ENCODE data around the gene LMO1. TPM values are rescaled to one million over a fixed set of nuclear protein-coding genes. Genes with fewer than 3 reads are reported as not detected.

Gene LMO1
- total and polyA plus RNA-seq, 9 of the 15 experiments (the other 6 are each of a cell fraction or from before 2014, with no cell fraction given) = not detected

DNA sequence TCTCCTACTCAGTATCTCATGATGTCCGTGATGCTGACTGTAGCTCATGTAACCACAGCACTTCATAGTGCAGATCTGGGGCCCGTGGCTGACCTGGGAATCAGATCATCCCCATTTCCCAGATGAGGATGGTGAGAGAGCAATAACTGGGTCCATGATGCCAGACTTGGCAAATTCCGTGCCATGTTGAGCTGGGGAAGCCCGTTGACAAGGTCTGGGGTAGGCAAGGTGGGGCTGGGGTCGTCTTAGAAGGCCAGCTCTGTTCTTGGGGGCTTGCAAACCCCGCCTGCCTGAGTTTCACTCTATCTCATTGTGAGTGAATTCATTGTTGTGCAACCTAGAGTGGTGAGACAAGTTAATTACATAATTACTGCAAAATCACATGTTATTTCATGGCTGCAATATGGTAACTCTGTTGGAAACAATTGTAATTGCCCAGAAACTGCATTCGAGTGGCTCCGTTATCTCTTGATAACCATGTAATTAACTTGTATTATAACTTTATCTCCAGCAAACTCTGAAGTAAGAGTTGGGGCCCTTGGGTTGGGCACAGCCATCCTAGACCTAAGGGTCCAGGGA, 41.7 kb downstream of the LMO1 start:
- POLR2A ChIA-PET = interaction anchor here (0.6 kb wide), 2 partner anchors 143 to 586 kb away, joined by 3 read pairs; no protein-coding TSS in a partner anchor

DNA sequence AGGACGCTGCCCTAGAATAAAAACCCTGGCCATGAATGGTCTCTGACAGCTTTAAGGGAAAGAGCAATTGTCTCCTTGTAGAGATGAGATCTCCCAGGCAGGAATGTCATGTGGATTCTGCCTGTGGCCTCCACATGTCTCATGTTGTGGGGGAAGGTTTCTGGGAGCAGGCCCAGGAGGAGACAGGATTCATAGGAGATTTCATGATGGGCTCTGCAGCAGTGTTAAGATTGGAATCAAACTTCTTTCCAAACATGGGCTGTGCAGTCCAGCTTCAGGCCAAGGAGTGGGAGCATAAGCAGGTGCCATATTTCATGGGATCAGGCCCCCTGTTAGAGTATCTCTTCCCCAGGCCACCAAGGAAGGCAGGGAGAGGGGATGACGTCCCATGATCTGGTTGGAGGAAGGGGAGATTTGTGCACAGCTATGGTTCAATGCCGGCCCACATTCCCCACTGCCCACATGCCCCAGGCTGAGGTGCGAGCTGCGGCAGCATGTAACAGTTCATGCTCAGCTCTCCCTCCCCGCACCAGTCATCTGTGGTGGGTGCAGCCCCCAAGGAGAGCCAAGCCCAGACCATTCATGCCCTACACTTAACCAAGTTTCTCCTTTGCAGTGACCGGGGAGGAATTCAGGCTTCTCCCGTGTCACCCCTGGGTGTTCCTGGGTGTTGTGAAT, 42.5 kb downstream of the LMO1 start:
- Histone ChIP-seq H3K9me1 (ENCODE audit: control insufficient read depth, insufficient read depth, low read length) (no peaks in the 10 kb centered on the region), H3K79me2 (ENCODE audit: control insufficient read depth, insufficient read depth, low read length) (no peaks in the 10 kb centered on the region), H3K4me1 (replicated peaks in 1 of 2; ENCODE audit: control insufficient read depth in 2 of 2, insufficient read depth in 2 of 2, low read length in 2 of 2) (no peaks in the 10 kb centered on the region; a peak in 2 of 5 replicates), H3K4me2 (ENCODE audit: insufficient read depth, low read length) (no peak overlapping the region), H2AFZ (ENCODE audit: low read depth, low read length) (no peak overlapping the region), H4K20me1 (replicated peaks; ENCODE audit: control insufficient read depth, insufficient read depth, low read length) (0 out of 2 replicates have a peak, but pooled peaks cover 14% of the 10 kb centered on the region), H3K4me3 (no peak overlapping the region), H3K27ac (ENCODE audit: extremely low read depth, low read depth, low read length) (no peak overlapping the region), H3K9ac (ENCODE audit: insufficient read depth in 1 of 2, low read depth in 2 of 2, low read length in 2 of 2) (no peak overlapping the region), H3K36me3 (ENCODE audit: control insufficient read depth, insufficient read depth, low read length) (no peaks in the 10 kb centered on the region), H3K27me3 (ENCODE audit: control insufficient read depth in 2 of 2, insufficient read depth in 2 of 2, low read length in 2 of 2) (peaks cover 8 to 59% of the 10 kb centered on the region in 2 experiments; a peak in 4 of 5 replicates), H3K9me3 (replicated peaks; ENCODE audit: control insufficient read depth, insufficient read depth, low read depth, low read length) (no peaks in the 10 kb centered on the region)
- CTCF ChIA-PET (ENCODE audit: low intra/inter-chr PET ratio) = no interaction called here
- ATAC-seq (no peak), DNase-seq (ENCODE audit: extremely low read depth in 1 of 4, low spot score in 3 of 4) (no peak), FAIRE-seq (no peak)
- POLR2A ChIA-PET = interaction anchor here (0.6 kb wide), 1 partner anchor 587 kb away, joined by 3 read pairs; no protein-coding TSS in a partner anchor
- in situ Hi-C loops (cut with MboI) = loop anchor here (10.0 kb wide), 1 partner anchor 344 kb away; no protein-coding TSS in a partner anchor
- no TSS peak for BruUV-seq (replicated peaks)
- WGBS (ENCODE audit: insufficient coverage, low coverage, missing lambda C conversion rate) = 0% methylated on average over 6 of the region's 8 CpGs
- intact Hi-C loops (cut with micrococcal nuclease) = loop anchor here (5.0 kb wide), 1 partner anchor 726 kb away; no protein-coding TSS in a partner anchor
- TF ChIP-seq BHLHE40 (IDR thresholded peaks at IDR 0.05; ENCODE audit: low read length) (no peak), HMG20B (CRISPR knock-in tag; IDR thresholded peaks at IDR 0.05) (no peak), HDAC8 (tag; IDR thresholded peaks at IDR 0.05) (no peak), ZNF140 (CRISPR knock-in tag; IDR thresholded peaks at IDR 0.05) (no peak)
- TF ChIP-seq, protein P1, sequence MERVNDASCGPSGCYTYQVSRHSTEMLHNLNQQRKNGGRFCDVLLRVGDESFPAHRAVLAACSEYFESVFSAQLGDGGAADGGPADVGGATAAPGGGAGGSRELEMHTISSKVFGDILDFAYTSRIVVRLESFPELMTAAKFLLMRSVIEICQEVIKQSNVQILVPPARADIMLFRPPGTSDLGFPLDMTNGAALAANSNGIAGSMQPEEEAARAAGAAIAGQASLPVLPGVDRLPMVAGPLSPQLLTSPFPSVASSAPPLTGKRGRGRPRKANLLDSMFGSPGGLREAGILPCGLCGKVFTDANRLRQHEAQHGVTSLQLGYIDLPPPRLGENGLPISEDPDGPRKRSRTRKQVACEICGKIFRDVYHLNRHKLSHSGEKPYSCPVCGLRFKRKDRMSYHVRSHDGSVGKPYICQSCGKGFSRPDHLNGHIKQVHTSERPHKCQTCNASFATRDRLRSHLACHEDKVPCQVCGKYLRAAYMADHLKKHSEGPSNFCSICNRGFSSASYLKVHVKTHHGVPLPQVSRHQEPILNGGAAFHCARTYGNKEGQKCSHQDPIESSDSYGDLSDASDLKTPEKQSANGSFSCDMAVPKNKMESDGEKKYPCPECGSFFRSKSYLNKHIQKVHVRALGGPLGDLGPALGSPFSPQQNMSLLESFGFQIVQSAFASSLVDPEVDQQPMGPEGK (CRISPR knock-in tag; IDR thresholded peaks at IDR 0.05; ENCODE audit: borderline replicate concordance) = no peak

More for the DNA sequence above, 41.7 kb downstream of the LMO1 start:
- intact Hi-C loops (cut with micrococcal nuclease) (loop anchor here (5.0 kb wide), 1 partner anchor 725 kb away; no protein-coding TSS in a partner anchor), in situ Hi-C loops (cut with MboI) (loop anchor here (10.0 kb wide), 1 partner anchor 343 kb away; no protein-coding TSS in a partner anchor)
- BruUV-seq (replicated peaks) = no TSS peak
- CTCF ChIA-PET (ENCODE audit: low intra/inter-chr PET ratio) = no interaction called here
- no peak for DNase-seq (ENCODE audit: extremely low read depth in 1 of 4, low spot score in 3 of 4)
- Histone ChIP-seq H3K79me2 (ENCODE audit: control insufficient read depth, insufficient read depth, low read length) (no peaks in the 10 kb centered on the region), H3K9me1 (ENCODE audit: control insufficient read depth, insufficient read depth, low read length) (no peaks in the 10 kb centered on the region), H4K20me1 (replicated peaks; ENCODE audit: control insufficient read depth, insufficient read depth, low read length) (0 out of 2 replicates have a peak, but pooled peaks cover 14% of the 10 kb centered on the region), H3K4me2 (ENCODE audit: insufficient read depth, low read length) (no peak overlapping the region), H3K36me3 (ENCODE audit: control insufficient read depth, insufficient read depth, low read length) (no peaks in the 10 kb centered on the region), H3K4me3 (no peak overlapping the region), H2AFZ (ENCODE audit: low read depth, low read length) (no peak overlapping the region), H3K4me1 (replicated peaks in 1 of 2; ENCODE audit: control insufficient read depth in 2 of 2, insufficient read depth in 2 of 2, low read length in 2 of 2) (no peaks in the 10 kb centered on the region; a peak in 2 of 5 replicates), H3K27ac (ENCODE audit: extremely low read depth, low read depth, low read length) (no peak overlapping the region), H3K27me3 (ENCODE audit: control insufficient read depth in 2 of 2, insufficient read depth in 2 of 2, low read length in 2 of 2) (peaks cover 8 to 65% of the 10 kb centered on the region in 2 experiments; a peak in 4 of 5 replicates), H3K9ac (ENCODE audit: insufficient read depth in 1 of 2, low read depth in 2 of 2, low read length in 2 of 2) (no peak overlapping the region), H3K9me3 (replicated peaks; ENCODE audit: control insufficient read depth, insufficient read depth, low read depth, low read length) (no peaks in the 10 kb centered on the region)
- TF ChIP-seq, protein P2, sequence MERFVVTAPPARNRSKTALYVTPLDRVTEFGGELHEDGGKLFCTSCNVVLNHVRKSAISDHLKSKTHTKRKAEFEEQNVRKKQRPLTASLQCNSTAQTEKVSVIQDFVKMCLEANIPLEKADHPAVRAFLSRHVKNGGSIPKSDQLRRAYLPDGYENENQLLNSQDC (CRISPR knock-in tag; IDR thresholded peaks at IDR 0.05) = no peak
- no peak for TF ChIP-seq TRIM28 (IDR thresholded peaks at IDR 0.05)
- 0% methylated on average over 8 of the region's 8 CpGs for WGBS (ENCODE audit: insufficient coverage, low coverage, missing lambda C conversion rate)
- no peak for ATAC-seq
- FAIRE-seq = no peak
